A549 (cell line): ENCODE measurements around the gene KMT2C.
"Not testable (repeated sequence)": the region's sequence is repeated elsewhere in the genome, so short reads cannot be mapped to it uniquely, and the experiment has no call there.

Source experiments
- CHD4 ChIP-seq: fragments of 200-600 bp; sonication (generic); IDR thresholded peaks from 2 replicates; pipeline ENCODE4 v1.6.1; 2016; ENCODE audit warnings: antibody characterized with exemption, mild to moderate bottlenecking, borderline replicate concordance
- CTCF ChIP-seq: fragments of >200 bp; sonication (Bioruptor Twin); formaldehyde crosslinking; IDR thresholded peaks from 3 replicates; pipeline ENCODE4 v1.5.1; 2016
- ELK1 ChIP-seq: fragments of 150-350 bp; IDR thresholded peaks from 2 replicates; pipeline ENCODE4 v1.6.1; 2014; ENCODE audit warnings: low read depth, mild to moderate bottlenecking, low read length
- EP300 ChIP-seq, 2 experiments: fragments of >200 bp; sonication (Bioruptor Twin); formaldehyde crosslinking; IDR thresholded peaks; 2 replicates in 1 of 2; 3 replicates in 1 of 2; pipeline ENCODE4 v1.6.1; 2016 to 2017
- MAX ChIP-seq: IDR thresholded peaks from 2 replicates; pipeline ENCODE4 v1.6.1; 2012
- PBX3 ChIP-seq: IDR thresholded peaks from 2 replicates; pipeline ENCODE4 v1.6.1; 2012
- PHF8 ChIP-seq: fragments of 200-600 bp; sonication (generic); IDR thresholded peaks from 2 replicates; pipeline ENCODE4 v1.6.1; 2016; ENCODE audit warnings: low read depth, mild to moderate bottlenecking, antibody characterized with exemption, moderate library complexity, borderline replicate concordance
- RFX5 ChIP-seq: fragments of 450-650 bp; IDR thresholded peaks from 2 replicates; pipeline ENCODE4 v1.7.1; 2014; ENCODE audit warnings: antibody characterized with exemption, mild to moderate bottlenecking, moderate library complexity

GRCh38 chr7:152353281-152353680, 82.5 kb downstream of the KMT2C start:
- TF ChIP-seq CTCF; PHF8; RFX5; ELK1; PBX3; EP300 (IDR thresholded peaks at IDR 0.05); CHD4; MAX: not testable (repeated sequence)
